Panc1 (cell line): ENCODE measurements around the gene LY6G5B. TPM values are rescaled to one million over a fixed set of nuclear protein-coding genes. Genes with fewer than 3 reads are reported as not detected.
A peak's percentile ranks its signal among the peaks of the same experiment; 100 is the strongest.

Experiments
- ATAC-seq: fragments of 200-7000 bp; cut with Tn5 transposase; 2 replicates; pipeline ENCODE4 v1.9.1; 2020; ENCODE audit warnings: mild to moderate bottlenecking, moderate library complexity
- BruUV-seq: library from RNA; stranded (reverse); fragments of 400-500 nt; replicated peaks from 2 replicates; lab custom pipeline; 2021; lab: Mats Ljungman, UMichigan
- CTCF ChIA-PET: fragments of 300-600 bp; sonication (Branson Sonifier 250); formaldehyde crosslinking; loops from one replicate; lab custom pipeline; 2022; ENCODE audit warnings: antibody characterized with exemption; lab: Charles Lee
- POLR2A ChIA-PET: fragments of 300-600 bp; sonication (Branson Sonifier 250); formaldehyde crosslinking; loops from one replicate; lab custom pipeline; 2022; ENCODE audit warnings: antibody characterized with exemption; lab: Charles Lee
- DNase-seq: peaks from one replicate; pipeline ENCODE4 v3.0.0-alpha.2; 2010; ENCODE audit warnings: low read depth, low spot score
- H3K27ac ChIP-seq: 2 replicates; pipeline ENCODE4 v1.5.1; 2011; ENCODE audit warnings: mild to moderate bottlenecking, low read length, inconsistent platforms
- H3K27me3 ChIP-seq: fragments of 200-500 bp; sonication (Bioruptor generic); 2 replicates; pipeline ENCODE4 v1.6.0; 2014; ENCODE audit warnings: low read length, inconsistent platforms; ENCODE audit not compliant: control insufficient read depth, insufficient read depth
- H3K36me3 ChIP-seq: fragments of 200-500 bp; sonication (Bioruptor generic); 2 replicates; pipeline ENCODE4 v1.5.1; 2014; ENCODE audit warnings: inconsistent platforms, mild to moderate bottlenecking, low read length, moderate library complexity; ENCODE audit not compliant: control insufficient read depth, insufficient read depth
- H3K4me1 ChIP-seq: 2 replicates; pipeline ENCODE4 v1.5.1; 2011; ENCODE audit warnings: inconsistent platforms, mild to moderate bottlenecking, low read length, moderate library complexity; ENCODE audit not compliant: control insufficient read depth, insufficient read depth
- H3K4me3 ChIP-seq, 2 experiments: 2 replicates each; pipeline ENCODE4 v1.5.1; 2011 to 2012; ENCODE audit warnings: low read depth in 2 of 2, low read length in 2 of 2, mild to moderate bottlenecking in 2 of 2, inconsistent platforms in 1 of 2, moderate library complexity in 1 of 2
- H3K9me3 ChIP-seq: fragments of 200-500 bp; sonication (Bioruptor generic); 2 replicates; pipeline ENCODE4 v1.5.1; 2014; ENCODE audit warnings: low read depth, mild to moderate bottlenecking, inconsistent platforms, low read length, moderate library complexity; ENCODE audit not compliant: control insufficient read depth, insufficient read depth
- POLR2AphosphoS5 ChIP-seq: IDR thresholded peaks from 2 replicates; pipeline ENCODE4 v1.6.1; 2012; ENCODE audit warnings: mild to moderate bottlenecking, low read depth, low read length, moderate library complexity
- SIN3A ChIP-seq: IDR thresholded peaks from 2 replicates; pipeline ENCODE4 v1.6.1; 2012; ENCODE audit warnings: low read depth, mild to moderate bottlenecking, low read length, moderate library complexity, borderline replicate concordance; ENCODE audit not compliant: insufficient read depth
- TCF7L2 ChIP-seq: IDR thresholded peaks from 2 replicates; pipeline ENCODE4 v1.6.1; 2011; ENCODE audit warnings: mild to moderate bottlenecking, low read depth, low read length, inconsistent platforms
- in situ Hi-C: cut with HindIII; loops from 2 replicates; pipeline ENCODE4 v1.10.0; 2016; ENCODE audit warnings: low sequenced_read_pairs, low pct_unique_long_range_greater_than_20kb
- intact Hi-C: fragments of 100-400 bp; cut with micrococcal nuclease; formaldehyde crosslinking; loops from one replicate; pipeline ENCODE4 v1.10.0; 2022; ENCODE audit not compliant: unreplicated experiment
- total RNA-seq: library from RNA; stranded (reverse); gene quantifications from one replicate; pipeline ENCODE4 v1.2.1, GENCODE V29; 2021; ENCODE audit not compliant: unreplicated experiment
- TF ChIP-seq, protein P1 (sequence below), 2 experiments: IDR thresholded peaks; 2 replicates each; pipeline ENCODE4 v1.6.1; 2011 to 2012; ENCODE audit warnings: low read depth in 2 of 2, control low read depth in 1 of 2, low read length in 1 of 2, mild to moderate bottlenecking in 1 of 2, moderate library complexity in 1 of 2; ENCODE audit not compliant: insufficient read depth in 1 of 2
- TF ChIP-seq, protein P2 (sequence below): fragments of 450-650 bp; IDR thresholded peaks from 2 replicates; pipeline ENCODE4 v1.5.1; 2017; ENCODE audit warnings: mild to moderate bottlenecking

Gene LY6G5B
- total RNA-seq, 1 experiment from 2014 or later: 21.2 TPM

DNA sequence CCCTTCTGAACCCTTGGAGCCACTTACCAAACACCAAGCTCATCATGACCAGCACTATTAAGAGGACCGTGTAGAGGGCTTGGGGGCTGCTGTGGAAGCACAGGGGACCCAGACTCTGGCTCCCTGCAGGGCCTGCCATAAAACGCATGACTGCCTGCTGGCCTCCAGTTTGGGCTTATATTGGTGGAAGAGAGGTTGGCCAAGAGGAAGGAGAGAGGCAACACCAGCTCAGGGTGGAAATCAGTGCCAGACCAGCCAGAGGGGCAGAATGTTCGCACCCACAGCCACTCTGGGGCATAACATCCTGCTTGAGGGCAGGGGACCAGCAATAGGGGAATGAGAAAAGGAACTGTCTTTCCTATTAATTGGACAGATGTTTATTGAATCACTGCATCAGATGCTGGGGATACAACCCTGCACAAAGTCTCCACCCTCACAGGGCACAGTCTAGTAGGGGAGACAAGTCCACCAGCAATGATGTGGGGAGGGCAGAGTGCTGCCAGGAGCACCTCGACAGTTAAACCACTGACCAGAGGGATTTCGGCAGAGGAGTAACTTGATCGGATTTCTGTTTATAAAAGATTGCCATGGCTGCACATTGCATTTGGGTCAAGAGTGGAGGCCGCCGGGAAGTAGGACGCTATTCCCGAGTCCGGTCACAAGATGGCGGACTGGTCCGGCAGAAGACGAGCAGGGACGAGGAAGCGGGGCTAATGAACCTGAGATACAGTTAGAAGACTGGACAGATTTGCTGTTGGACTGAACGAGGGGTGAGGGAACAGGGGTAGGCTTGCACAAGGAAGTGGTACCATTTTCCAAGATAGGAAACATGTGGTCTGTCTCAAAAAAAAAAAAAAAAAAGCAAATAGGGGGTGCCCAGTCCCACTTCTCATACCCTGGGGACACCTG lies 10.7 kb downstream of the LY6G5B start, which contains the start of gene LY6G5C:
Gene LY6G5C, minus strand, starts transcription at position 842 of the 909 bp plus-strand sequence. Its CDS starts 694 bp downstream, at position 148.
- in situ Hi-C loops: no loop called here
- H3K4me3 ChIP-seq: no peak within 1 kb of the TSS; a peak in 1 of 4 replicates
- H3K4me1 ChIP-seq: peaks cover 4% of the 10 kb centered on the region; the same call in 1 of the 2 replicates
- intact Hi-C loops: loop anchor here (5.0 kb wide), 2 partner anchors 92 to 152 kb away; no protein-coding TSS in a partner anchor
- no peaks in the 10 kb centered on the region for H3K27me3 ChIP-seq
- ChIA-PET POLR2A (interaction anchor here (0.7 kb wide), 1 partner anchor 61 kb away, joined by 11 read pairs; no protein-coding TSS in a partner anchor), CTCF (interaction anchor here (0.5 to 0.6 kb wide), 2 partner anchors 13 to 257 kb away, joined by 3 to 6 read pairs; no protein-coding TSS in a partner anchor)
- peak; percentile 92 for ATAC-seq
- peak; percentile 30 for DNase-seq
- TF ChIP-seq, protein P1, sequence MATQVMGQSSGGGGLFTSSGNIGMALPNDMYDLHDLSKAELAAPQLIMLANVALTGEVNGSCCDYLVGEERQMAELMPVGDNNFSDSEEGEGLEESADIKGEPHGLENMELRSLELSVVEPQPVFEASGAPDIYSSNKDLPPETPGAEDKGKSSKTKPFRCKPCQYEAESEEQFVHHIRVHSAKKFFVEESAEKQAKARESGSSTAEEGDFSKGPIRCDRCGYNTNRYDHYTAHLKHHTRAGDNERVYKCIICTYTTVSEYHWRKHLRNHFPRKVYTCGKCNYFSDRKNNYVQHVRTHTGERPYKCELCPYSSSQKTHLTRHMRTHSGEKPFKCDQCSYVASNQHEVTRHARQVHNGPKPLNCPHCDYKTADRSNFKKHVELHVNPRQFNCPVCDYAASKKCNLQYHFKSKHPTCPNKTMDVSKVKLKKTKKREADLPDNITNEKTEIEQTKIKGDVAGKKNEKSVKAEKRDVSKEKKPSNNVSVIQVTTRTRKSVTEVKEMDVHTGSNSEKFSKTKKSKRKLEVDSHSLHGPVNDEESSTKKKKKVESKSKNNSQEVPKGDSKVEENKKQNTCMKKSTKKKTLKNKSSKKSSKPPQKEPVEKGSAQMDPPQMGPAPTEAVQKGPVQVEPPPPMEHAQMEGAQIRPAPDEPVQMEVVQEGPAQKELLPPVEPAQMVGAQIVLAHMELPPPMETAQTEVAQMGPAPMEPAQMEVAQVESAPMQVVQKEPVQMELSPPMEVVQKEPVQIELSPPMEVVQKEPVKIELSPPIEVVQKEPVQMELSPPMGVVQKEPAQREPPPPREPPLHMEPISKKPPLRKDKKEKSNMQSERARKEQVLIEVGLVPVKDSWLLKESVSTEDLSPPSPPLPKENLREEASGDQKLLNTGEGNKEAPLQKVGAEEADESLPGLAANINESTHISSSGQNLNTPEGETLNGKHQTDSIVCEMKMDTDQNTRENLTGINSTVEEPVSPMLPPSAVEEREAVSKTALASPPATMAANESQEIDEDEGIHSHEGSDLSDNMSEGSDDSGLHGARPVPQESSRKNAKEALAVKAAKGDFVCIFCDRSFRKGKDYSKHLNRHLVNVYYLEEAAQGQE (IDR thresholded peaks at IDR 0.05; ENCODE audit: insufficient read depth in 1 of 2, low read depth in 2 of 2, low read length in 1 of 2): no peak
- TF ChIP-seq, protein P2, sequence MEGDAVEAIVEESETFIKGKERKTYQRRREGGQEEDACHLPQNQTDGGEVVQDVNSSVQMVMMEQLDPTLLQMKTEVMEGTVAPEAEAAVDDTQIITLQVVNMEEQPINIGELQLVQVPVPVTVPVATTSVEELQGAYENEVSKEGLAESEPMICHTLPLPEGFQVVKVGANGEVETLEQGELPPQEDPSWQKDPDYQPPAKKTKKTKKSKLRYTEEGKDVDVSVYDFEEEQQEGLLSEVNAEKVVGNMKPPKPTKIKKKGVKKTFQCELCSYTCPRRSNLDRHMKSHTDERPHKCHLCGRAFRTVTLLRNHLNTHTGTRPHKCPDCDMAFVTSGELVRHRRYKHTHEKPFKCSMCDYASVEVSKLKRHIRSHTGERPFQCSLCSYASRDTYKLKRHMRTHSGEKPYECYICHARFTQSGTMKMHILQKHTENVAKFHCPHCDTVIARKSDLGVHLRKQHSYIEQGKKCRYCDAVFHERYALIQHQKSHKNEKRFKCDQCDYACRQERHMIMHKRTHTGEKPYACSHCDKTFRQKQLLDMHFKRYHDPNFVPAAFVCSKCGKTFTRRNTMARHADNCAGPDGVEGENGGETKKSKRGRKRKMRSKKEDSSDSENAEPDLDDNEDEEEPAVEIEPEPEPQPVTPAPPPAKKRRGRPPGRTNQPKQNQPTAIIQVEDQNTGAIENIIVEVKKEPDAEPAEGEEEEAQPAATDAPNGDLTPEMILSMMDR: peak; percentile 86
- H3K9me3 ChIP-seq: no peaks in the 10 kb centered on the region
- no peak within 1 kb of the TSS; the same call in 1 of the 2 replicates for H3K27ac ChIP-seq
- no peaks in the 10 kb centered on the region for H3K36me3 ChIP-seq
- BruUV-seq: no TSS peak

DNA sequence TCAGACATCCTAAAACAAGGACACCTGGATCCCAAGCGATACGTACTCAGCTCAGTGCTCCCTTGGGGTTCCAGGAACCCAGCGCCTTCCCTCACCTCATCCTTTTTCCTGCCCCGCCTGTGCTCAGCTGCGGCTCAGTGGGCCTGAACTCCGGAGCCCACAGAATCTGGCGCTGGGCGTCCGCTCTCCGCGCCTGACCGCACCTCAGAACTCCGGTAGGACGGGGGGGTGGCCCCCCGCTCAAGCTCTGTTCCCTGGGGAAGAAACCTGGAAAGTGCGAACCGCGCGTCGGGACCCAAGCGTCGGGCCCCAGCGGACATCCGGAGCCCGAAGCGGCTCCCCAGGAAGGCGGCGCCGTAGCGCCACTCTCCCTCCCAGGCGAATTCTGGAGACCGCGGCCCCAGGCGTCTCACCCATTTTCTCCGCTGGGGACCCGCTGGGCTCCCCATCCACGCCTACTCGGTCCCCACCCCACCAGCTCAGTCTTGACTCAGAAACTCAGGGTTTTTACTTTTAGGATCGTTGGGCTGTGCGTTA lies 11.4 kb downstream of the LY6G5B start:
- BruUV-seq: no TSS peak
- no peaks in the 10 kb centered on the region for H3K27me3 ChIP-seq
- ATAC-seq: no peak
- TF ChIP-seq SIN3A (no peak), TCF7L2 (no peak), POLR2AphosphoS5 (no peak)
- TF ChIP-seq, protein P1 (IDR thresholded peaks at IDR 0.05; ENCODE audit: insufficient read depth in 1 of 2, low read depth in 2 of 2, low read length in 1 of 2): no peak
- TF ChIP-seq, protein P2: no peak
- intact Hi-C loops (loop anchor here (5.0 kb wide), 2 partner anchors 91 to 151 kb away; no protein-coding TSS in a partner anchor), in situ Hi-C loops (no loop called here)
- POLR2A ChIA-PET: interaction anchor here (0.7 kb wide), 2 partner anchors 61 to 115 kb away, joined by 4 to 11 read pairs; no protein-coding TSS in a partner anchor
- CTCF ChIA-PET: interaction anchor here (0.6 kb wide), 1 partner anchor 13 kb away, joined by 3 read pairs; no protein-coding TSS in a partner anchor
- H3K9me3 ChIP-seq: no peaks in the 10 kb centered on the region
- H3K4me1 ChIP-seq: peaks cover 4% of the 10 kb centered on the region; the same call in 1 of the 2 replicates
- H3K36me3 ChIP-seq: no peaks in the 10 kb centered on the region
- H3K4me3 ChIP-seq: no peak overlapping the region
- DNase-seq: no peak
- no peak overlapping the region for H3K27ac ChIP-seq
